ENCODE measurements around the gene HSPA4L.

Gene HSPA4L

DNA sequence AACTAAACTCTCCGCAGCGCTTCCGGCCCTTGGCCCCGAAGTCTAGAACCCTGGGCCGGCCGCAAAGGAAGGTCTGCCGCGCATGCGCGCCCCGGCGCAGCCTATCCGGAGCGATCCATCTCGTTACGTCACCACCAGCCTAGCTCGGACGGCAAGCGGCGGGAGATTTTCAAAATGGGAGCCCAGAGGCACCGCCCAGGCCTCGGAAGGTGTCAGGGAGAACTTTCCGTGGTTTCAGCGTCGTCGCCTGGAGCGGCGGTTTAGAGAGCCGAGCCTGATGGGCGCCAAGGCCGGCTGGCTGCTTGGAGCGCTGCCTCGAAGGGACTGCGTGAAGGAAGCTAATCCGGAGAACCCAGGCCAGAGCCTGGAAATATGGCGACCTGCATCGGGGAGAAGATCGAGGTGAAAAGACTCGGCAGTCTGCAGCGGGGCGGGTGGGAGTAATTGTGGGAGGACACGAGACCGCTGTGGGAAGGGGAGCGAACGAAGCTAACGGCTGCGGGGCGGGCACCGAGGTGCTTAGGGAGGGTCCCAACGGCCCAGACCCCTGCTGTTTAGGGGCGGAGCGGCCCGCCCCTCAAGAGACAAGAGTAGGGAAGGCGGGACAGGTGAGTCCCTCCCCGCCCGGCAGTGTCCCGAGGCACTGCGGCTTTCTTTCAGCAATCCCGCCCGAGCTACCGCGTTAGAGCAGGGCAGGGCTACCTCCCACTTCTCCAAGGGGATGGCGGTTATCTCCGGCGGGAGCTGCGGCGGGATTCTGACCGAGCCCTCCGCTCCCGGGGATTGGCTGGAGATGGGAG, 98.8 kb downstream of the HSPA4L start, which contains the start of gene PLK4:
Gene PLK4, plus strand, starts transcription at position 131 of the 800 bp plus-strand sequence. Its CDS starts 242 bp downstream, at position 373.
- DNase-seq (ENCODE audit: low read depth) = peak; percentile 98
- TF ChIP-seq, protein P1, sequence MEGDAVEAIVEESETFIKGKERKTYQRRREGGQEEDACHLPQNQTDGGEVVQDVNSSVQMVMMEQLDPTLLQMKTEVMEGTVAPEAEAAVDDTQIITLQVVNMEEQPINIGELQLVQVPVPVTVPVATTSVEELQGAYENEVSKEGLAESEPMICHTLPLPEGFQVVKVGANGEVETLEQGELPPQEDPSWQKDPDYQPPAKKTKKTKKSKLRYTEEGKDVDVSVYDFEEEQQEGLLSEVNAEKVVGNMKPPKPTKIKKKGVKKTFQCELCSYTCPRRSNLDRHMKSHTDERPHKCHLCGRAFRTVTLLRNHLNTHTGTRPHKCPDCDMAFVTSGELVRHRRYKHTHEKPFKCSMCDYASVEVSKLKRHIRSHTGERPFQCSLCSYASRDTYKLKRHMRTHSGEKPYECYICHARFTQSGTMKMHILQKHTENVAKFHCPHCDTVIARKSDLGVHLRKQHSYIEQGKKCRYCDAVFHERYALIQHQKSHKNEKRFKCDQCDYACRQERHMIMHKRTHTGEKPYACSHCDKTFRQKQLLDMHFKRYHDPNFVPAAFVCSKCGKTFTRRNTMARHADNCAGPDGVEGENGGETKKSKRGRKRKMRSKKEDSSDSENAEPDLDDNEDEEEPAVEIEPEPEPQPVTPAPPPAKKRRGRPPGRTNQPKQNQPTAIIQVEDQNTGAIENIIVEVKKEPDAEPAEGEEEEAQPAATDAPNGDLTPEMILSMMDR (IDR thresholded peaks at IDR 0.05; ENCODE audit: insufficient read depth, low read depth, low read length, missing control alignments) = no peak
- H3K4me3 ChIP-seq (ENCODE audit: low read depth, low read length) = peak within 1 kb of the TSS; percentile 86

DNA sequence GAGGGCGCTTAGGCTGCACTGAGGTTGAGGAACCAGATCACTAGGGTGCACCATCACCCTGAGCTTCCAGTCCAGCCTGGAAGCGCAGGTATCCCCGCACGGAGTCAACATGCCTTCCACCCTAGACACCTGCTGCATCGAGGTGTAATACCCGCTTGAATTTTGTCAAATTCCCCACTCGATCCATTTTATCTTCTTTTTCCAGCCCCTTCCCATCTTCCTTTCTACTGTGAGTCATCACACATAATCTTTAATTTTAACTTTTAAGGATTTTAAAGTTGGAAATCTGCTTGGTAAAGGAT, 99.4 kb downstream of the HSPA4L start:
- no peak for DNase-seq (ENCODE audit: low read depth)
- TF ChIP-seq, protein P1 (IDR thresholded peaks at IDR 0.05; ENCODE audit: insufficient read depth, low read depth, low read length, missing control alignments) = no peak
- H3K4me3 ChIP-seq (ENCODE audit: low read depth, low read length) = peak overlapping the region; percentile 86

DNA sequence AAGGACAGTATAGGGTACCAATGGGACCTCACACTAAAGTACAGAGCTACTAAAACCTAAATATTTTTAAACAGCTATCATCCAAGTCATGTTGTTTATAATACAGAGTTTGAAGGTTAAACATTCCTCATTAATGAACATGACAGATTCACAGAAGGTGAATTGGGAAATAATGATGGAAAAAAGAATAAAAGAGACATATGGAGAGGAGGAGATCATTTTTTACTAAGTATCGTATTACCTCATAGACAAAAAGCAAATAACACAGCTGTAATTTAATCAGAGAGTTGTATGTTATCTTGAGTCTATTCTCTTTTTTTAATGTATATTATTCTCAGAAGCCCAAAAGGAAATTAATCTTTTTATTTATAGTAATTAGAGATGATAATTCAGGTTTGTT, 106.4 kb downstream of the HSPA4L start:
- H3K4me3 ChIP-seq (ENCODE audit: low read depth, low read length) = no peak overlapping the region
- TF ChIP-seq, protein P1 (IDR thresholded peaks at IDR 0.05; ENCODE audit: insufficient read depth, low read depth, low read length, missing control alignments) = no peak
- no peak for DNase-seq (ENCODE audit: low read depth)

DNA sequence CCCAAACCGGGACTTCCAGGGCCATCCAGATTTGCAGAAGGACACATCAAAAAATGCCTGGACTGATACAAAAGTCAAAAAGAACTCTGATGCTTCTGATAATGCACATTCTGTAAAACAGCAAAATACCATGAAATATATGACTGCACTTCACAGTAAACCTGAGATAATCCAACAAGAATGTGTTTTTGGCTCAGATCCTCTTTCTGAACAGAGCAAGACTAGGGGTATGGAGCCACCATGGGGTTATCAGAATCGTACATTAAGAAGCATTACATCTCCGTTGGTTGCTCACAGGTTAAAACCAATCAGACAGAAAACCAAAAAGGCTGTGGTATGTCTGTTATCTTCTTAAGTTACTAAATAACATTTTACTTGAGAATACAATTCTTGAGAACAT, 107.8 kb downstream of the HSPA4L start:
- TF ChIP-seq, protein P1 (IDR thresholded peaks at IDR 0.05; ENCODE audit: insufficient read depth, low read depth, low read length, missing control alignments) = no peak
- DNase-seq (ENCODE audit: low read depth) = no peak
- H3K4me3 ChIP-seq (ENCODE audit: low read depth, low read length) = no peak overlapping the region

Data from GM12865 (cell line).